Left ventricle myocardium inferior (tissue), 1 donor: Measurements from ENCODE around the gene DHX15. TPM values are rescaled to one million over a fixed set of nuclear protein-coding genes. Genes with fewer than 3 reads are reported as not detected.

Experiments
- DNase-seq: peaks from one replicate; pipeline ENCODE4 v3.0.0-alpha.2; 2020
- H3K27ac ChIP-seq: fragments of 200-600 bp; replicated peaks from 2 replicates; pipeline ENCODE4 v1.8.0; 2021
- H3K27me3 ChIP-seq: fragments of 200-600 bp; 2 replicates; pipeline ENCODE4 v1.8.0; 2021; ENCODE audit warnings: low read depth
- H3K36me3 ChIP-seq: fragments of 200-600 bp; 2 replicates; pipeline ENCODE4 v1.8.0; 2021
- H3K4me1 ChIP-seq: fragments of 200-600 bp; 2 replicates; pipeline ENCODE4 v1.8.0; 2021
- H3K4me3 ChIP-seq: fragments of 200-600 bp; 2 replicates; pipeline ENCODE4 v1.8.0; 2021; ENCODE audit warnings: mild to moderate bottlenecking, moderate library complexity
- H3K9me3 ChIP-seq: fragments of 200-600 bp; replicated peaks from 2 replicates; pipeline ENCODE4 v1.8.0; 2021
- intact Hi-C: fragments of 100-400 bp; cut with micrococcal nuclease; formaldehyde crosslinking; loops from one replicate; pipeline ENCODE4 v1.11.0; 2022
- total RNA-seq: library from RNA; stranded (reverse); fragmentation: NEBNext Ultra II Directional; extraction: Animal tissue kit (Norgen Biotek cat#: 25700); gene quantifications from one replicate; pipeline ENCODE4 v1.2.1, GENCODE V29; 2021
- TF ChIP-seq, protein P1 (sequence below): fragments of 200-600 bp; IDR thresholded peaks from 2 replicates; pipeline ENCODE4 v1.8.0; 2021; ENCODE audit warnings: antibody characterized with exemption, mild to moderate bottlenecking, borderline replicate concordance
- donor health status: DM: no; HTN: yes; CAD: no; lungs with severe emphysema.

The DHX15 gene
- total RNA-seq, 1 donor from 2014 or later = 50.7 TPM

- H3K36me3 ChIP-seq = no peaks in the 10 kb centered on the region
- H3K27me3 ChIP-seq = no peaks in the 10 kb centered on the region
- H3K4me3 ChIP-seq = no peak overlapping the region
- peaks cover 23% of the 10 kb centered on the region for H3K4me1 ChIP-seq
- H3K9me3 ChIP-seq = no peaks in the 10 kb centered on the region
- no peak for DNase-seq
- TF ChIP-seq, protein P1, sequence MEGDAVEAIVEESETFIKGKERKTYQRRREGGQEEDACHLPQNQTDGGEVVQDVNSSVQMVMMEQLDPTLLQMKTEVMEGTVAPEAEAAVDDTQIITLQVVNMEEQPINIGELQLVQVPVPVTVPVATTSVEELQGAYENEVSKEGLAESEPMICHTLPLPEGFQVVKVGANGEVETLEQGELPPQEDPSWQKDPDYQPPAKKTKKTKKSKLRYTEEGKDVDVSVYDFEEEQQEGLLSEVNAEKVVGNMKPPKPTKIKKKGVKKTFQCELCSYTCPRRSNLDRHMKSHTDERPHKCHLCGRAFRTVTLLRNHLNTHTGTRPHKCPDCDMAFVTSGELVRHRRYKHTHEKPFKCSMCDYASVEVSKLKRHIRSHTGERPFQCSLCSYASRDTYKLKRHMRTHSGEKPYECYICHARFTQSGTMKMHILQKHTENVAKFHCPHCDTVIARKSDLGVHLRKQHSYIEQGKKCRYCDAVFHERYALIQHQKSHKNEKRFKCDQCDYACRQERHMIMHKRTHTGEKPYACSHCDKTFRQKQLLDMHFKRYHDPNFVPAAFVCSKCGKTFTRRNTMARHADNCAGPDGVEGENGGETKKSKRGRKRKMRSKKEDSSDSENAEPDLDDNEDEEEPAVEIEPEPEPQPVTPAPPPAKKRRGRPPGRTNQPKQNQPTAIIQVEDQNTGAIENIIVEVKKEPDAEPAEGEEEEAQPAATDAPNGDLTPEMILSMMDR = no peak
- H3K27ac ChIP-seq = peak overlapping the region; percentile 34
- intact Hi-C loops = no loop called here
These were observed 4.0 kb upstream of the DHX15 start for GRCh38 chr4:24588216-24588954.

DNA sequence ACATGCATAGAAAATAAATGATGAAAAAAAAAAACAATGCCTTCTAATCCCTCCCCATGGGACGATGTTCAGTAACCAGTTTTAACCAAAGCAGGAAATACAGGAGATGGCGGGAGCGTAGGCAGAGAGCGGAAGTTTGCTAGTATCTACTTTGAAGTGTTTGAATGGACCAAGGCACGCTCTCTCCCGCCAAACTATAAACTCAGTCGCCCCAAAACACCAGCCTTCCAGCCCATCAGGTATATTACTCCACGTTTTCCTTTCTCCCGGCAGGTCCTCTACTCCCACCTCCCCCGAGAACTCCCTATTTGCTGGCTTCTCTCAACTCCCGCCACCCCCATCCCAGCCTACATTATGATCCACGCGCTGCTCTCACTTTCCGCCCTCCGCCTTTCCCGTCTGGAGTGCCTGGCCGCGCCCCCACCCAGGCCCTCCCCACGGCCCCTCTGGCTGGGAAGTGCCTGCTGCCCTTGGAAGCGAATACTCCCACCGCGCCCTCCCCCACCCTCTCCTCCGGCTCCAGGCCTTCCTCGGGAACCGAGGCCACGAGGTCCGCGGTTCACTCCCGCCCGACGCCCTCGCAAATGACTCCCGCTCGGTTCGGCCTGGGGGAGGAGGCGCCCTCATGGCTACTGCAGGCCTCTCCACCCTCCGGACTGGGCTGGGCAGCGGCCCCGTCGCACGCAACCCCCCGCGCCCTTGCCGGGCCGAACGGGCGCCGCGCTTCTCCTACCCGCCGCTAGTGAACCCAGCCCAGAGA, 723 bp downstream of the DHX15 start:
- TF ChIP-seq, protein P1 = no peak
- Histone ChIP-seq H3K4me1 (peaks cover 61% of the 10 kb centered on the region), H3K9me3 (no peaks in the 10 kb centered on the region), H3K4me3 (peak overlapping the region; percentile 98), H3K36me3 (no peaks in the 10 kb centered on the region), H3K27ac (peak overlapping the region; percentile 98), H3K27me3 (no peaks in the 10 kb centered on the region)
- peak; percentile 69 for DNase-seq
- intact Hi-C loops = no loop called here

- TF ChIP-seq, protein P1 = no peak
- DNase-seq = no peak
- no peaks in the 10 kb centered on the region for H3K27me3 ChIP-seq
- peak overlapping the region; percentile 98 for H3K4me3 ChIP-seq
- peaks cover 74% of the 10 kb centered on the region for H3K4me1 ChIP-seq
- H3K9me3 ChIP-seq = no peaks in the 10 kb centered on the region
- intact Hi-C loops = no loop called here
- H3K27ac ChIP-seq = peak overlapping the region; percentile 98
- no peaks in the 10 kb centered on the region for H3K36me3 ChIP-seq
These were observed 2.0 kb downstream of the DHX15 start for GRCh38 chr4:24582235-24582832.

DNA sequence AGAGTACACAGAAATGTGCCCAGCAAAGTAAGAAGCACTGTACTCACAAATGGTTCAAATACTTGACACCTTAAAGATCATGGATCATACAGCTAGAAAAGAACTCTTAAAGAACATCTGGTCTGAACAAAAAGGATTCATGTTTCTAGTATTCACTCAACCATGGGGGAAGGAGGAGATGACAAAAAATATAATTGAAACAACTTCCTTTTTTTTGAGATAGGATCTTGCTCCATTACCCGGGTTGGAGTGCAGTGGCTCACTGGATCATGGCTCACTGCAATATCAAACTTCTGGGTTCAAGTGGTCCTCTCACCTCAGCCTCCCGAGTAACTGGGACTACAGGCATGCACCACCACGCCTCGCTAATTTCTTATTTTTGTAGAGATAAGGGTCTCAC, 6.0 kb downstream of the DHX15 start:
- Histone ChIP-seq H3K4me3 (no peak overlapping the region), H3K4me1 (peaks cover 87% of the 10 kb centered on the region), H3K27ac (no peak overlapping the region), H3K27me3 (no peaks in the 10 kb centered on the region), H3K9me3 (no peaks in the 10 kb centered on the region), H3K36me3 (peaks cover 24% of the 10 kb centered on the region)
- intact Hi-C loops = no loop called here
- TF ChIP-seq, protein P1 = no peak
- no peak for DNase-seq

- peaks cover 34% of the 10 kb centered on the region for H3K36me3 ChIP-seq
- no peak overlapping the region for H3K27ac ChIP-seq
- TF ChIP-seq, protein P1 = no peak
- H3K9me3 ChIP-seq = no peaks in the 10 kb centered on the region
- no peak overlapping the region for H3K4me3 ChIP-seq
- intact Hi-C loops = no loop called here
- peaks cover 77% of the 10 kb centered on the region for H3K4me1 ChIP-seq
- DNase-seq = no peak
- H3K27me3 ChIP-seq = no peaks in the 10 kb centered on the region
These were observed 8.1 kb downstream of the DHX15 start for GRCh38 chr4:24576276-24576675.
